ENCODE measurements around the gene WDR88.

DNA sequence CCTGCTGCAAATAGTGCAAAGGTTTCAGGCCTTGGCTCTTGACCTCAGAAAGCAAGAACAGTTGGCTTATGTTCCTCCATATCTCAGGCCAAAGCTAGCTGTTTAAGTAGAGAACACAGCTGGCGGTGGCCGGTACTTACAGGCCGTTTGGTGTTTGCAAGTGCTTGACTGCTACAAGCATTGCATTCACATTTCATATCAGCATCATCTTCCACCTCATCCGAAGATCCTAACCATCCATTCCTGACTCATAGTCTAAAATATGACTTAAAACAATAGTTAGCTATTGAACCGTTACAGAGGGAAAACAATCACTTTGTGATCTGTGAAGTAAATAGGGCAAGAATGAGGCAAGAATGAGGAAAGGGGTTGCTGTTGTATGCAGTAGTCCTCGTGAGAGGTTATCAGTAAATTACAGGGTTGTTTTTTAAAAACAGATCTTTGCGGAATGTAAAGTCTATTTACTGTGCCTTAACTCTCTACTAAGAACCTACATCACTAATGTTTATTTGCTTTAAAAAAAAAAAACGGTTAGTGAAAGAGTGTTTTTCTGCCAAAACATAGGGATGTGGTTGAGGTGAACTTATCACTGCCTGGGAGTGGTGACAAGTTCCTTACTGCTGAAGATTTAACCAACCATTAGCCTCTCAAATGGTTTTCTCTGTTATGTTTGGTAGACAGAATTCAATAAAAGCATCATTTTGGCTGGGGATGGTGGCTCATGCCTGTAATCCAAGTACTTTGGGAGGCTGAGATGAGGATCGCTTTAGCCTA is 21.6 kb upstream of the WDR88 start:
- TF ChIP-seq, protein P1, sequence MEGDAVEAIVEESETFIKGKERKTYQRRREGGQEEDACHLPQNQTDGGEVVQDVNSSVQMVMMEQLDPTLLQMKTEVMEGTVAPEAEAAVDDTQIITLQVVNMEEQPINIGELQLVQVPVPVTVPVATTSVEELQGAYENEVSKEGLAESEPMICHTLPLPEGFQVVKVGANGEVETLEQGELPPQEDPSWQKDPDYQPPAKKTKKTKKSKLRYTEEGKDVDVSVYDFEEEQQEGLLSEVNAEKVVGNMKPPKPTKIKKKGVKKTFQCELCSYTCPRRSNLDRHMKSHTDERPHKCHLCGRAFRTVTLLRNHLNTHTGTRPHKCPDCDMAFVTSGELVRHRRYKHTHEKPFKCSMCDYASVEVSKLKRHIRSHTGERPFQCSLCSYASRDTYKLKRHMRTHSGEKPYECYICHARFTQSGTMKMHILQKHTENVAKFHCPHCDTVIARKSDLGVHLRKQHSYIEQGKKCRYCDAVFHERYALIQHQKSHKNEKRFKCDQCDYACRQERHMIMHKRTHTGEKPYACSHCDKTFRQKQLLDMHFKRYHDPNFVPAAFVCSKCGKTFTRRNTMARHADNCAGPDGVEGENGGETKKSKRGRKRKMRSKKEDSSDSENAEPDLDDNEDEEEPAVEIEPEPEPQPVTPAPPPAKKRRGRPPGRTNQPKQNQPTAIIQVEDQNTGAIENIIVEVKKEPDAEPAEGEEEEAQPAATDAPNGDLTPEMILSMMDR (IDR thresholded peaks at IDR 0.05) = no peak
- TF ChIP-seq POLR2A (IDR thresholded peaks at IDR 0.05) (no peak), POLR2AphosphoS5 (IDR thresholded peaks at IDR 0.05) (no peak), EP300 (IDR thresholded peaks at IDR 0.05) (no peak)

Data from suprapubic skin (tissue), 4 donors.